ENCODE results near the gene ZNF70. TPM values are rescaled to one million over a fixed set of nuclear protein-coding genes. Genes with fewer than 3 reads are reported as not detected.

The ZNF70 gene
- total RNA-seq, 1 experiment from 2014 or later, result 2.9 TPM

GRCh38 chr22:23767303-23767672 lies 16.4 kb upstream of the ZNF70 start:
- Histone ChIP-seq H3K79me2 (ENCODE audit: low read depth) (peaks cover 10% of the 10 kb centered on the region), H3K9me3 (ENCODE audit: insufficient read depth, low read depth) (no peaks in the 10 kb centered on the region), H2AFZ (peak overlapping the region; percentile 99), H3K27ac (no peak overlapping the region), H3K36me3 (ENCODE audit: low read depth) (peaks cover 4% of the 10 kb centered on the region; the same call in 1 of the 2 replicates), H3K4me1 (replicated peaks; ENCODE audit: insufficient read depth) (peaks cover 22% of the 10 kb centered on the region), H3K27me3 (ENCODE audit: insufficient read depth, low read depth) (no peaks in the 10 kb centered on the region), H3F3A (ENCODE audit: insufficient read depth, low read depth) (peaks cover 27% of the 10 kb centered on the region; the same call in 1 of the 2 replicates), H3K4me2 (peak overlapping the region; percentile 98), H3K9me2 (ENCODE audit: insufficient read depth) (no peaks in the 10 kb centered on the region), H3K4me3 (peak overlapping the region; percentile 96), H4K20me1 (ENCODE audit: insufficient read depth) (peaks cover 28% of the 10 kb centered on the region)
- no peak for TF ChIP-seq CTCF (conservative IDR thresholded peaks at IDR 0.05)
- CTCF ChIA-PET, result interaction anchor here (1.0 kb wide), 1 partner anchor 82 kb away, joined by 4 read pairs; no protein-coding TSS in a partner anchor
- no TSS peak for BruUV-seq (replicated peaks)
- intact Hi-C loops (cut with micrococcal nuclease; ENCODE audit: unreplicated experiment), result loop anchor here (5.0 kb wide), 1 partner anchor 90 kb away; the partner anchor contains the start of gene SLC2A11
- POLR2A ChIA-PET (ENCODE audit: unreplicated experiment), result no interaction called here
- DNase-seq, result no peak

- intact Hi-C loops (cut with micrococcal nuclease; ENCODE audit: unreplicated experiment), result loop anchor here (5.0 kb wide), 1 partner anchor 92 kb away; the partner anchor contains the start of gene SLC2A11
- TF ChIP-seq EZH2 (IDR thresholded peaks at IDR 0.05; ENCODE audit: low read depth) (no peak), CTCF (conservative IDR thresholded peaks at IDR 0.05) (no peak)
- no peaks in the 10 kb centered on the region for H3K27me3 ChIP-seq (ENCODE audit: insufficient read depth, low read depth)
- ChIA-PET POLR2A (ENCODE audit: unreplicated experiment) (no interaction called here), CTCF (no interaction called here)
- H3K9me2 ChIP-seq (ENCODE audit: insufficient read depth), result no peaks in the 10 kb centered on the region
- H3K4me2 ChIP-seq, result peak overlapping the region; percentile 13; the same call in 1 of the 2 replicates
- no peak overlapping the region for H3K27ac ChIP-seq
- peaks cover 19% of the 10 kb centered on the region for H3K4me1 ChIP-seq (replicated peaks; ENCODE audit: insufficient read depth)
- H3K4me3 ChIP-seq, result no peak overlapping the region
- H3K9me3 ChIP-seq (ENCODE audit: insufficient read depth, low read depth), result no peaks in the 10 kb centered on the region
- no peak overlapping the region for H2AFZ ChIP-seq
- no TSS peak for BruUV-seq (replicated peaks)
- H3K79me2 ChIP-seq (ENCODE audit: low read depth), result peaks cover 10% of the 10 kb centered on the region
- peaks cover 4% of the 10 kb centered on the region; the same call in 1 of the 2 replicates for H3K36me3 ChIP-seq (ENCODE audit: low read depth)
- peaks cover 14% of the 10 kb centered on the region; the same call in 1 of the 2 replicates for H3F3A ChIP-seq (ENCODE audit: insufficient read depth, low read depth)
- peaks cover 28% of the 10 kb centered on the region for H4K20me1 ChIP-seq (ENCODE audit: insufficient read depth)
- DNase-seq, result no peak
Observed at GRCh38 chr22:23764899-23765881, 14.3 kb upstream of the ZNF70 start.

GRCh38 chr22:23763954-23764353 lies 13.0 kb upstream of the ZNF70 start:
- H3K4me1 ChIP-seq (replicated peaks; ENCODE audit: insufficient read depth), result peaks cover 19% of the 10 kb centered on the region
- H3K4me3 ChIP-seq, result no peak overlapping the region
- POLR2A ChIA-PET (ENCODE audit: unreplicated experiment), result no interaction called here
- H3K36me3 ChIP-seq (ENCODE audit: low read depth), result peaks cover 4% of the 10 kb centered on the region; the same call in 1 of the 2 replicates
- H3K27ac ChIP-seq, result no peak overlapping the region
- H3F3A ChIP-seq (ENCODE audit: insufficient read depth, low read depth), result peaks cover 7% of the 10 kb centered on the region; the same call in 1 of the 2 replicates
- no peaks in the 10 kb centered on the region for H3K9me3 ChIP-seq (ENCODE audit: insufficient read depth, low read depth)
- peaks cover 10% of the 10 kb centered on the region for H3K79me2 ChIP-seq (ENCODE audit: low read depth)
- no peak for TF ChIP-seq EZH2 (IDR thresholded peaks at IDR 0.05; ENCODE audit: low read depth)
- CTCF ChIA-PET, result no interaction called here
- H3K9me2 ChIP-seq (ENCODE audit: insufficient read depth), result no peaks in the 10 kb centered on the region
- H4K20me1 ChIP-seq (ENCODE audit: insufficient read depth), result peaks cover 28% of the 10 kb centered on the region
- H2AFZ ChIP-seq, result no peak overlapping the region
- H3K27me3 ChIP-seq (ENCODE audit: insufficient read depth, low read depth), result no peaks in the 10 kb centered on the region
- no peak for DNase-seq
- BruUV-seq (replicated peaks), result no TSS peak
- intact Hi-C loops (cut with micrococcal nuclease; ENCODE audit: unreplicated experiment), result no loop called here
- H3K4me2 ChIP-seq, result no peak overlapping the region

Measured in PC-9 (cell line).